Fibroblast of skin of back (primary cell): ENCODE measurements around the gene BTLA.
"Not testable (repeated sequence)": the region's sequence is repeated elsewhere in the genome, so short reads cannot be mapped to it uniquely, and the experiment has no call there.

ENCODE experiments used
- DNase-seq: peaks from one replicate; pipeline ENCODE4 v3.0.0-alpha.2; 2013

Gene BTLA

GRCh38 chr3:112489674-112490479, 9.4 kb downstream of the BTLA start:
- DNase-seq = no peak

DNA sequence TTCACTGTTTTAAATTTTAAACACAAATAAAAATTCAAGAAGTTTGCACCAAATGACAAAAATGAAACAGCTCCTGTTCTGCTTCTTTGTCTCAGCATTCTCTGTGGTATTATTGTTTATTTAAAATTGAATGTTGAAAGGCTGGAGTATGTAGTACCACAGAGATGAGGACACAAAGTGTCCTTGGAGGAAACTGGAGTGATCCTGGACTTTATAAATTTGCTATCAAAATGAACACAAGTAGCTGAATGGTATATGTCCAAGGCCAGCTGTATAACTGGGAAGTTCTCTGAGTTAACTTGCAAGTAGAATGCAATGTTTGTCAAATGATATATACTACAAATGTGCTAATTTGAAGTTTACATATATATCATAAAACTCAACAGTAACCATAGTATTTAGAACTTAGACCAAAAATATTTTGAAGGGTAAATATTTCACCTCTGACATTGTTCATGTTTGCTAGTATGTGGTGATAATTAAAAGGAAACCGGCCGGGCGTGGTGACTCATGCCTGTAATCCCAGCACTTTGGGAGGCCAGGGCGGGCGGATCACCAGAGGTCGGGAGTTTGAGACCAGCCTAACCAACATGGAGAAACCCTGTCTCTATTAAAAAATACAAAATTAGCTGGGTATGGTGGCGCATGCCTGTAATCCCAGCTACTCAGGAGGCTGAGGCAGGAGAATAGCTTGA, 12.3 kb downstream of the BTLA start:
- no peak for DNase-seq

GRCh38 chr3:112484352-112484751, 14.9 kb downstream of the BTLA start:
- DNase-seq = no peak

DNA sequence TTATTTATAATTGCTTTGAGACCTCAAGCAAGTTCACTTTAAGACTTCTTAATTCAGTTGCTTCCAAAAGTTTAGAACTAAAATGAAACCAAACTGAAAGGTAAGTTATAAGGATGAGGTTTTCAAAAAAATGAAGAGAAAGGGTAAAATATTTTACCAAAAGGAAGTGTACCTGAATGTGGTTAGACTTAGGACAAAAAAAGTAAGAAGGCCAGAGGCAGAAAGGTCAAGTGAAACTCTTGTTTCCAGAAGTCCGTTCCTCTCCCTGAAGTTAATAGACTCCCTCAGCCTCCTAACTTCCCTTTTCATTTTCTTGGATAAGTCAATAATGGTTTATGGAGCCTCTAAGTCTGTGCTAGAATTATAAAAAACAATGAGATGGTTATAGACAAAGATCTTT, 16.6 kb downstream of the BTLA start:
- DNase-seq = no peak

- no peak for DNase-seq
These were observed 18.0 kb downstream of the BTLA start for GRCh38 chr3:112481302-112481721.

DNA sequence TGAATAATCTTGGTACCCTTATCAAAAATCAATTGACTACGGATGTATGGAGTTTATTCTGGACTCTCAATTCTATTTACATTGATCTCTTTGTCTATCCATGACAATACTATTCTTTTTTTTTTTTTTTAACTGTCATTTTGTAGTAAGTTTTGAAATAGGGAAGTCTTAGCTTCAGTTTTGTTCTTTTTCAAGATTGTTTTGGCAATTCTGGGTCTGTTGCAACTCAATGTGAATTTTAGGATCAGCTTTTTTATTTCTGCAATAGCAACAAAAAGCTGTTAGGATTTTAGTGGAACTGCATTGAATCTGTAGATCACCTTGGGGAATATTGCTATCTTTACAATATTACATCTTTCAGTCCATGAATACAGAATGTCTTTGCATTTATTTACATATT, 21.4 kb downstream of the BTLA start:
- DNase-seq = no peak

- no peak for DNase-seq
These were observed 22.9 kb downstream of the BTLA start for GRCh38 chr3:112476346-112476745.

- DNase-seq = no peak
These were observed 24.5 kb downstream of the BTLA start for GRCh38 chr3:112474796-112475195.

GRCh38 chr3:112472691-112473090, 26.6 kb downstream of the BTLA start:
- no peak for DNase-seq

- no peak for DNase-seq
These were observed 27.5 kb downstream of the BTLA start for GRCh38 chr3:112471596-112472325.

DNA sequence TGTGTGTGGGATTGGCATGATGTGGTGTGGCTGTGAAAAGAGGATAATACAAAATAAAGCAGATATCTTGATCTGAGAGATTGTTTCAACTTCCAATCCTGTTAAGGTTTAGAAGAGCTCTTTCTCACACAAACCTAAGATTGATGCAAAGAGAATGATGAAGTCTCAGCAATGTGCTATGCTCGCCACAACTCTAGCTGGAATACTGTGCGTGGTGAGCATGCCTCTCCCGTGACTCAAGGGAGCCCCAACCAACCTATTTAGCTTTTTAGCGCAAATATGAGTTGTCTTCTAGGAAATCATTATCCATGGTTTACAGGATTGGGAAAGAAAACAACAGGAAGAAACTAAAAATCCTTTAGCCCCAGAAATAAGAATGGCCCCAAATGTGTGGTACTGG, 28.5 kb downstream of the BTLA start:
- peak; percentile 35 for DNase-seq

DNA sequence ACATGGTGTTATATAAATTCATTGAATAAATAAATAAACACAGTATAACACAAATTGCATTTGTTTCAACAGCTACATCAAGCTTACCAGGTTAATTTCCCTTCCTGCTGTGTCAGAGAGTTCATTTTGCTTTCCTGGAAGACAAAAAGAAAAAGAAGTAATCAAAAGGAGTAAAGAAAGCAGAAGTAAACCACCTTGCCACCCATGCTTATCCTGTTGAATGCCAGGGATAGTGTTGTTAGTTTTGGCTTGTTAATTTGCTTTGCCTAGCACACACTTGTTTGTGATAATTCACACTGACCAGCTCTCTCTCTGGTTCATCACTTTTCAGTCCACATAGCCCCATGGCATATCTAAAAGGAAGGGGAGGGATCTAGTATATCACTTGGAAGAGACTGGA, 29.6 kb downstream of the BTLA start:
- DNase-seq = no peak

DNA sequence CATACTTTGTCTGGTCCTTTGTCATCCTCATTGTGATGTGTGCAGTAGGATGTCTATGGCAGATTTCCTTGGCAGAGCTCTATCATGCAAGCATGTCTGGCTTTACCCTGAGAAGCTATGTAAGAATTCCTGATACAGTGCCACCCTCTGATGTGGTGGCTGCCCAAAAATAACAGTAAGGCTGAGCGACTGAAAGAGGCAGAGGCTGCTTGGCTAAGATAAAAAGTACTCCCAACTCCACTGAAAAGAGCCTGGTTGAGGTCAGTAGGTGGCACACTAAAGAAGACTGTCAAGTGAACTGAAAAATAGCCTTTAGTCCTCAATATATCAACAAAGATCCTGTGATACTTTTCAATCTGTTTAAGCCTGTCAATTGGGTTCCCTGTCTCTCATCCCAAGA, 31.7 kb downstream of the BTLA start:
- no peak for DNase-seq

DNA sequence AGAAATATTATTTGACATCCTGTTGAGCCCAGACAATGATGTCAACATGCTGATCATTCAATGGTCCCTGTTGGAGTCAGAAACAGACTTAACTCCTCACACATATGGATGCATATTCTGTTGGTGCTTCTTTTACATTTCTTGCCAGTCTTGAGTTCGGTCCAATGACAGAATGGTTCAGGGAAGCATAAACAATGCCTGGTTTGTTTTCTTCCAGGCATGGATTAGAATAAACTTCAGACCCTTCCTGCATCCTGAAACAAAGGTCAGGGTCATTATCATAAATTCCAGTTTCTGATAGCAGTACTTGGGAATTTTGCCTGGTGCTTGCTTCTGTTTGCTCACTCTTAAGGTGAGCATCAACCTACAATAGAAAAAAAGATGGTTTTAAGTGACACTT, 33.3 kb downstream of the BTLA start:
- no peak for DNase-seq

DNA sequence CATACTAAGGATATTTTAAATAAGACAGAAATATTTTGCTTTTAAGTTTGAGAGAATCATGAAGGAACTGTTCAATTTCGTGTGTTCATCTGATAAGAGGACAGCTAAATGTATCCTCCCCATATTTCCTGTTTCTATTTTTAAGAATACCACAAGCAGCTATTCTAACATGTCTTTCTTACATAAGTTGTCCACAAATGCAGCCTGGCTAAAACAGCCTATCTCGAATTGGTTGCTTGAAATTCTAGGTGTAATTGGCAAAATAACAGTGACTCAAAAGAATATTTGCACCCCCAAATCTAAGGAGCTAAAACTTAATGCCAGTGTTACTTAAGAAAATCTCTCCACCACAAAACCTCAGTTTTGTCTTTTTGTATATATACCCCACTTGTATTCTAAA, 35.0 kb downstream of the BTLA start:
- DNase-seq = no peak

GRCh38 chr3:112463250-112463649, 36.0 kb downstream of the BTLA start:
- no peak for DNase-seq

DNA sequence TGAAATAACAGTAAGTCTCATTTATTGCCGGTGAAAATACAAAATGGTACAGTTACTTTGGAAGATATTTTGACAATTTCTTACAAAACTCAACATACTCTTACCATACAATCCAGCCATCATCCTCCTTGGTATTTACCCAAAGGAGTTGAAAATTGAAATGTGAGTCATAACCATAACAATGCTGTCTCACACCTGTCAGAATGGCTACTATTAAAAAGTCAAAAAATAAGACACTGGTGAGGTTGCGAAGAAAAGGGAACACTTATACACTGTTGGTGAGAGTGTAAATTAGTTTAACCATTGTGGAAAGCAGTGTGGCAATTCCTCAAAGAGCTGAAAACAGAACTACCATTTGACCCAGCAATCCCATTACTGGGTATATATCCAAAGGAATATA, 37.5 kb downstream of the BTLA start:
- not testable (repeated sequence) for DNase-seq

GRCh38 chr3:112460519-112461195, 38.6 kb downstream of the BTLA start:
- DNase-seq = no peak

- DNase-seq = no peak
These were observed 39.5 kb downstream of the BTLA start for GRCh38 chr3:112459750-112460149.

DNA sequence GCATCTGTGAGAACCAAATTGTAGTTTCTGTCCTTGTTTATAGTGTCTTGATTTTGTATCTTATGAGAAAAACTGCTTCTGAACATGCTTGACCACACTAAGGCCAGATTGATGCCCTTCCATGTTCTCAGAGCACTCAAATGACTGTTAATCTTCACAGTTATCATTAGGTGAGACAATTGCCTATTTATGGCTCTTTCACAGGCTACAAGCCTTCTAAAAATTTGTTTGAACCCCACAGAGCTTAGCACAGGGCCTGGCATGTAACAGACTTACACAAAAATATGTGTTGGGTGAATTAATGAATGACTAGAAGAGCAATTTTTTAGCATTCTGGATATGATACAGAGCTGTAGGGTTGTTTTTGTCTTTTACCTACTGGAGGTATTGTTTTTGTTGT, 43.1 kb downstream of the BTLA start:
- DNase-seq = no peak

- DNase-seq = no peak
These were observed 50.3 kb downstream of the BTLA start for GRCh38 chr3:112448939-112449338.

DNA sequence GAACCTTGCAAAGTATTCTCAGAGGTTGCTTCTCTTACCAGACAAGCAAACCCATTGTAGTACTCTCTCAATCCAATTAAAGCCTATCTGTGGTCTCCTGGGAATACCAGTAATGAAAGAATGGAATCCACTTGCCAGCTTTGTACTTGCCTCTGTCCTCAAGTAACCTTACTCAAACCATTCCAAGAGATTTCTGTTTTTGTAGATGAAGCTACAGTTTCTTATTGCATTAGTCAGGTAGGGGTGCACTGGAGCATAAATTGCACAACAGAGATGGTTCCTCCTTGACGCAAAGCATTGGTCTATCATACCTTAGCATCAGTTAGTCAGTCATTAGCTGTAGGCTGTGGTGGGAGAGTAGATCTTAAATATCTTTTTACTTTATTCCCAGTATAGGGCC, 52.9 kb downstream of the BTLA start:
- DNase-seq = peak; percentile 17

- DNase-seq = no peak
These were observed 53.4 kb downstream of the BTLA start for GRCh38 chr3:112445839-112446238.
